NCI-H2107 treated with DMSO at 0.1 percent for 48 hours (cell line): ENCODE results near the gene GMPR2.

Experiments used
- DNase-seq: peaks from one replicate; lab custom pipeline; 2025; ENCODE audit not compliant: unreplicated experiment; lab: John Stamatoyannopoulos, UW

GMPR2 gene

DNA sequence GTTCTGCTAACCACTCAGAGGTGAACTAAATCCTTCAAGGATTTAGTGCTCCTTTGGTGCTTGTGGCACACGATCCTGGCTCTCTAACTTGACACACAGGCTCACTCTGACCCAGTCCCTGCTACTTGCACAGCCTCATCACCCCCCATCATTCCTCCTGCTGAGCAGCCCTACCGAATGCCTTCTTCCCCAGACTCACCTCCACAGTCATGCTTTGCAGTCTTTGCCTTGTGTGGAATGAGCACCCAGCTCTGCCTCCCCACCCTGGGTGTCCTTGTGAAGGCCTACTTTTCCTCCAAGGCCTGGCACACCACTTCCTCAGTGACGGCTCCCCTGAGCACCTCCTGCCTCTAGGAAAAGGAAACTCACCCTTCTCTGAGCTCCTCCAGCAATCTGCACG lies 17.6 kb downstream of the GMPR2 start:
- no peak for DNase-seq

GRCh38 chr14:24251880-24252288 lies 19.2 kb downstream of the GMPR2 start:
- DNase-seq: no peak

GRCh38 chr14:24252289-24253124 lies 19.8 kb downstream of the GMPR2 start:
- no peak for DNase-seq

DNA sequence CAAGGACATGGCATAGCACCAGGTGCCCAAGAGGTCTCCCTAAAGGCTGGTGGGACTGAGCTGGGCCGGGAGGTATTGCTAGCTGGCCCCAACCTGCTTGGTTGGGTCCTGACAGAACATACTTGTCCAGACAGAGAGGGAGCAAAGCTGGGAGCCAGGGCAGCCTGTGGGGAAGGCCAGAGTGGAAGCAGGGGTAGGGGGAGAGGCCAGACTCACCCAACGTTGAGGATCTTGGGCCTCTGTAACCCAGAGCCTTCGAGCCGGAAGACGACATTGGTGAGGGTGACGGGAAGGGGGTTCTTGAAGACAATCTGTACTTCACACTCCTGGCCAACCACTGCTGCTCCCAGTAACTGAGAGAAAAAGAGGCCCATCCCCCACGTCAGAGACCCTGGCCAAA lies 21.2 kb downstream of the GMPR2 start:
- no peak for DNase-seq

DNA sequence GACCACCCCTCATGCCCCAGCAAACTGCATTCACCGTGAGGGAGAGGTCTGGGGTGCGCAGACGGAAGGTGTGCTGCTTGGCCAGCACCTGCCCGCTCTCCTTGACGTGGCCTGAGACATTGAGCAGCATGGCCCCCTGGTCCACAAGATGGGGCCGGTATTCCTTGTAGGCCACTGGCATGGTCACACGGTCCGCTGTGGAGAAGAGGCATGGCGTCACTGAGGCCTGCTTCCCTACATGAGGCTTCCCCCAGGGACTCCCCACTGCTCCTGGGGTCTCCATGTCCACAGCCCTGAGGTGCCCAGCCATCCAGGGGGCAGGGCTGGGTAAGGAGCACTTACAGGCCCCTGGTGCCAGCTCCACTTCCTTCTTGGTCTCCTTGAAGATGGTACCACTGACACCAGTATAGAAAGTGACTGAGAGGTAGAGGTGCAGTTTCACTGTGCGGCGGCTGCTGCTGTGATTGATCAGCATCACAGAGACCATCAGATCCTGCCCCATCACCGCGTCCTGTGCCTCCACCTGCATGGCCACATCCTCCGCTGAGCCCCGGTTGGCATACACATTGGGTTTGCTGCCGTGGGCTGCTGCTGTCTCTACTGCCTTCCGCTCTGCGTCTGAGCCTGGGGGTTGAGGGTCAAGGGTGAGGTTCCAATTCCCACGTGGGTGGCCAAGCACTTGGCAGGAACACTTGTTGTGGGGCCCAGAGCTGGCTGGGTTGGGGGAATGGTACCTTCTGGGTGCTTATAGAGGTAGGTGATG lies 22.1 kb downstream of the GMPR2 start:
- no peak for DNase-seq

- DNase-seq: no peak
Measured at GRCh38 chr14:24255438-24255837, 22.7 kb downstream of the GMPR2 start.

DNA sequence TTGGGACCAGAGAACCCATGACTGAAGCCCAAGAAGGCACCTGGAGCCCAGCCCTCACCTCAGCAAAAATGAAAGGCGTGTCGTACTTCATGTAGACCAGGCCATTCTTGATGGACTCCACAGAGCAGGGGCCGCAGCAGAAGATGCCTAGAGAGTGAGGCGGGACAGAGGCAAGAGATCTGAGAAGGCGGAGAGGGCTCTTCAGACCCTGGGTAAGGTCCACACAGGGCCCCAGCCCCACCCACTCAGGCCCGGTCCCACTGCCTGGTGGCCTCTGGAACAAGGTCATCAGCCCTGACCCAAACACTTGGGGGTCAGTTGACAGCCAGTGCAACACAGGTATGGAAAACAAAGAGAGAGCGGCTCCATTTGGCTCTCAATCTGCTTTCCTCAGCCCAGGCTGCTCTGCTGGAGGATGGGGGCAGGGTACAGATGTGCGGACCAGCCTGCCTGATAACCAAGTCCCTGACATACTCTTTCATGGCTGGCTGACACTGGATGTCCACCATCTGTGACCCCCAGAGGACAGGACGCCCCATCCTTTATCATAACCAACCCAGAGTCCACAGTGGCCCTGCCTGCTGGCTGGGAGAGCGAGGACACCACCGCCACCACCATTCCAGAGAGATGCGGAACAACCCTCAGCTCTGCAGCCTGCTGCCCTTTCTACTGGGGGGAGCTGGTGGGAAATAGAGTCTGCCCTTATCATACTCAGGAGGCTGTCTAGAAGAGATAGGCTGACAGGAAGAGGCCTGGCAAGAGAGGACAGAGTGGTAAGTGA lies 23.4 kb downstream of the GMPR2 start:
- DNase-seq: no peak

DNA sequence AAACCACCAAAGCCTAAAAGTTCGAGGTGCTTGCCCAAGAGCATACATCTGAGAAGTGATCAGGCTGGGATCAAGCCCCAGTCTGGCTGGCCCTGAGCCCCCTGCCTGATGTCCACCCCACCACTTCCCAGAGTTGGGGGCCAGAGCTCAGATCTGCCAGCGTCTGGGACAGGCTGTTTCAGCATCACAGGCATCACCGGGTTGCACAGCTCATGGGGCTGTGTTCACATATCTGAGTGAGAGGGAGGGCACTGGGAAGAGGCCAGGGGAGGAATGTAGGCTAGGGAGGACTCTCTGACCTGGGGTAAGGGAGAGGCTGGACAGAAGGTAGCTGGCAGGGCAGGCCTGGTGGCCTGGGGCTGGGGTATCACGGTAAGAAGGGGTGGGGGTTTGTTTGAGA lies 24.2 kb downstream of the GMPR2 start:
- no peak for DNase-seq

- DNase-seq: no peak
Measured at GRCh38 chr14:24258119-24258518, 25.4 kb downstream of the GMPR2 start.

DNA sequence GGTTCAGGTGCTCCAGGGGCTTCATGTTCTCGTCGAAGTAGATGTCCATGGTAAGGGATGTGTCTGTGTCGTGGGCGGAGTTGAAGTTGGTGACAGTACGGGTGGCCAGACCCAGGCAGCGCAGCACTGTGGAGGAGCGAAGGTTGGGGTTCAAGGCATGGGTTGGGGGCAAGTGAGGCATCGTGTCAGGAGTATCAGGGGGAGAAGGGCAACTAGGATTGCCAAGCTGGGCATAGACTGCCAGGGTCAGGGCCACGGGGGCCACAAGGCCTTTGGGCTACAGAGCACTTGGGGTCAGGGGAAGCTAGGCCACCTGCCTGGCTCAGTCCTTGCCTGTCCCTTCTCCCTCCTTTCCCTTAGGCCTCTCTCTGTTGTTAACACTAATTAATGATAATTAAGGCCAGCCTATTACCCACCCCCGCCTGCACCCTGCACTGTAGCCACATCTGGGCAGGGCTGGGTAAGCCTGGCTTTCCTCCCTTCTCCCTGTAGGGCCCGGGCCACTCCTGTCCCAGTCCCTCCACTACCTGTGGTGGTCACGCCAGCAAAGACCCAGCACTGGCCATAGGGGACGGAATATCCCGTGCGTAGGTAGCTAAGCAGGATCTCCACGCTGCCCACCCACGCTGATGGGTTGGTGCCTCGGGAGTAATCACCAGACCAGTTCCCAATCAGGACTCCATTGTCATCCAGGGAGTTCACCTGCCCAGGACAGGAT lies 26.0 kb downstream of the GMPR2 start:
- no peak for DNase-seq

DNA sequence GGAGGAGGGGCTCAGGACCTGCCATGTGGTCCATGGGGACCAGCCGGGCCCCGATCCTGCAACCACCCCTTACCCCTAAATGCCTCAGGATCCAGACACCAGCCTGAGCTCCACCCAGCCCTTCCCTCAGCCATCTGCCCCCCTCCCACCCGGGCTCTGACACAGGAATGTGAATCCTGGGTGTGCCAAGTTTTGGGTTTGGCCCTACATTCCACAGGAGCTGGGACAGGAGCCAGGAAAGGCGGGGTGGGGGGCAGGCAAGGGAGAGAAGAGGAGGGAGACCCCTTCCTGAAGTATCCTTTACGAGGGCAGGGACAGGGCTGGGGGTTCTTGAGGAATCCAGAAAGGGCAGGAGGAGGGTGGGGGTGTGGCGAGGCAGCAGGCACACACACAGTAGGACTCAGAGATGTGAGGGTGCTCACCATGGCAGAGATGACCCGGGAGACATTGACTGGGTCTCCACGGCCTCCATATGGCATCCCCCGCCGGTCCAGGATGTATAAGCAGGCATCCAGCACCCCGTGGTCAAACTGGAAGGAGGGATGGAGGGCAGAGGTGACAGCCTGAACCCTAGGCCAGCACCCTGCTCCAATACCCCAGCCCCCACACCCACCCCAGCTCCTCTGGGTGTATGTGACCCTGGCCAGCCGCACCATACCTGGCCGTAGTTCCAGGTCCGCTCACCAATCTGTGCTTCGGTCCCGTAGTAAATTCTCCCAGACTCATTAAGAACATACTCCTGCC lies 26.7 kb downstream of the GMPR2 start:
- DNase-seq: no peak

DNA sequence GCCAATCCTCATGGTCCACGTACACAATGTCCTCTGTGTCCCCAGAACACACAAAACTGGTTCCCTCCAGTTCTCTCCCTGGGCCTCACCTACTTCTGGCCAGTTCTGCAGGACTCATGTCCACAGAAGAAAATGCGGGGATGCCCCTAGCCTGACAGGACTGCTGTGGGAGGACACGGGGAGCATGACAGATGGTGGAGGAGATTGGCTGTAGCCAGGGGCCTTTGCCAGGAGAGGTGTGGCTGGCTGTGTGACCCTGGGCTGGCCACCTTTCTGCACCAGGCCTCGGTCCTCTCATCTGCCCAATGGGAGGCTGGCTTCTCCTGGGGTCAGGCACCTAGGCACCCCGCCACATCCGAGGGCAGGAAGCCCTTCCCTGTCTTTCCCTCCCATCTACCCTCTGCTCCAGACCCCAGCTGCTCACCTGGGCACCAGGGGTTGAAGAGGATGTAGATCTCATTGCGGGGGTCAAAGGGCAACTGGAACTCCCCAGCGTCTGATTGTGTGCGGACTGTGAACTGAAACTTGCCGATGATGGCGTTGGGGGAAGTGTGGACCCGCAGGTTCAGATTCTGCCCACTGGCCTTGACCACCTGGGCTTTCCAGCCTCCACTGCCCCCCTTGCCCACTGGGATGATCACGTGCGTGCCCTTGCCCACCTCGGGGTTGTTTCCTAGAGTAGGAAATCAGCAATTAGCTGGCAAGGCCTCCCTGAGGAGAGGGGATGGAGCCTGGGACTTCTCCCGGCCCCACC lies 27.5 kb downstream of the GMPR2 start:
- no peak for DNase-seq

DNA sequence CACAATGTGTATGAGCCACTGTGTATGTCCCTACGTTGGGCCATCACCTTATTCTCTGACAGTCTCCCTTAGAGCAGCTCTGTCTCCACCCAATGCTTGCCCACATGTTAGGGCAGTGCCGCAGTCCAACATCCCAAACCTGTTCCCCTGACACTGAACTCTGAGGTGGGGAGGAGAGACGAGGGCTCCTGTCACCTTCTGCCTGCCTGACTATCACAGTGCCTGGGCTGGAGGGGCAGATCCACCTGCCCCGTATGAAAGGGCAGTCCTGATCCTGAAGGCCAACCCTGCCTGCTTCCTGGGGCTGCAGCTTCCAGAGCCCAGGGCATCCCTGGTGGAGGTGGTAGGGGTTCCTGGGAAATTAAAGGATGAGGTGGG lies 28.0 kb downstream of the GMPR2 start:
- no peak for DNase-seq

- no peak for DNase-seq
Measured at GRCh38 chr14:24261256-24261968, 28.7 kb downstream of the GMPR2 start.

- no peak for DNase-seq
Measured at GRCh38 chr14:24261969-24262327, 29.2 kb downstream of the GMPR2 start.

- no peak for DNase-seq
Measured at GRCh38 chr14:24262821-24263733, 30.3 kb downstream of the GMPR2 start, which contains the start of gene TGM1. TSS of gene TGM1 (minus strand) at chr14:24263177. CDS start at chr14:24262352, 825 bp downstream.

GRCh38 chr14:24263848-24264247 lies 31.1 kb downstream of the GMPR2 start:
- no peak for DNase-seq

DNA sequence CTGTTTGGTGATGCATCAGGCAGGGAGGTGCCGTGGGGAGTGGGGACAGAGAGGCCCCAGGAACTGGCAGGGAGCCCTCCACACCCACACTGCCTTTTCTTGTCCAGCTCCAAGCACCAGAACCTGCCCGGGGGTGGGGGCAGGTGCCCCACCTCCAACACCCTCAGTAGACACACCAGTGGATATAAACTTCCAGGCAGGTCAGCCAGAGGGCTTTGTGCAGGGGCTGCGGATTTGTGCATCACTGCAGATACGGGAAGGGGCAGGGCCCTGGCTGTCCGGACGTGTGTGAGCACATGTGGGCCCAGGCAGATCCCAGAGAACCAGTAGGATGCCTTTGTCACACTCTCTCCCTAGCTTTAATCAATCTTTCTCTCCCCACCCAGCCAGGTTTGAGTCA lies 31.6 kb downstream of the GMPR2 start:
- DNase-seq: no peak
